IMR-90 (cell line): Measurements from ENCODE around the gene SIPA1. TPM values are rescaled to one million over a fixed set of nuclear protein-coding genes. Genes with fewer than 3 reads are reported as not detected.
A peak's percentile ranks its signal among the peaks of the same experiment; 100 is the strongest.

Experiments used
- ATAC-seq: fragments of 200-7000 bp; cut with Tn5 transposase; 2 replicates; pipeline ENCODE4 v1.9.1; 2020; ENCODE audit warnings: low read depth, mild to moderate bottlenecking, moderate library complexity
- BruUV-seq: library from RNA; stranded (reverse); fragments of 400-500 nt; replicated peaks from 2 replicates; lab custom pipeline; 2021; lab: Mats Ljungman, UMichigan
- CTCF ChIA-PET: fragments of 300-600 bp; formaldehyde crosslinking; extraction: SDS; loops from one replicate; lab custom pipeline; 2021; ENCODE audit warnings: antibody characterized with exemption; lab: Yijun Ruan, JAX
- POLR2A ChIA-PET: fragments of 300-600 bp; sonication (Branson Sonifier 250); formaldehyde crosslinking; loops from one replicate; lab custom pipeline; 2022; ENCODE audit warnings: antibody characterized with exemption; ENCODE audit not compliant: unreplicated experiment; lab: Charles Lee
- DNase-seq: peaks from one replicate; pipeline ENCODE4 v3.0.0; 2013
- H2AFZ ChIP-seq: replicated peaks from 2 replicates; pipeline ENCODE3; 2013; ENCODE audit warnings: low read length, mild to moderate bottlenecking; ENCODE audit not compliant: poor library complexity
- H2AK5ac ChIP-seq: 2 replicates; pipeline ENCODE4 v1.6.1; 2013; ENCODE audit warnings: low read depth, low read length, inconsistent platforms
- H2AK9ac ChIP-seq: replicated peaks from 2 replicates; pipeline ENCODE3; 2013; ENCODE audit warnings: mild to moderate bottlenecking, low read depth, low read length, moderate library complexity; ENCODE audit not compliant: poor library complexity
- H2BK120ac ChIP-seq: 2 replicates; pipeline ENCODE4 v1.6.1; 2013; ENCODE audit warnings: low read depth, low read length, inconsistent platforms
- H2BK15ac ChIP-seq: 3 replicates; pipeline ENCODE4 v1.6.1; 2013; ENCODE audit warnings: low read depth, low read length, inconsistent platforms
- H2BK20ac ChIP-seq: 2 replicates; pipeline ENCODE4 v1.6.1; 2013; ENCODE audit warnings: low read depth, mild to moderate bottlenecking, inconsistent platforms, low read length, moderate library complexity
- H2BK5ac ChIP-seq: 2 replicates; pipeline ENCODE4 v1.6.1; 2013; ENCODE audit warnings: mild to moderate bottlenecking, low read depth, low read length, inconsistent platforms; ENCODE audit not compliant: poor library complexity, severe bottlenecking
- H3K14ac ChIP-seq: replicated peaks from 2 replicates; pipeline ENCODE4 v1.6.1; 2013; ENCODE audit warnings: low read depth, low read length, inconsistent platforms
- H3K18ac ChIP-seq: 2 replicates; pipeline ENCODE4 v1.6.1; 2013; ENCODE audit warnings: low read depth, low read length, control low read depth
- H3K23ac ChIP-seq: 2 replicates; pipeline ENCODE4 v1.6.1; 2013; ENCODE audit warnings: low read depth, low read length, inconsistent platforms
- H3K27ac ChIP-seq: 2 replicates; pipeline ENCODE4 v1.5.1; 2013; ENCODE audit warnings: mild to moderate bottlenecking, control low read depth, low read length; ENCODE audit not compliant: insufficient read depth
- H3K27me3 ChIP-seq: 2 replicates; pipeline ENCODE4 v1.6.1; 2013; ENCODE audit warnings: low read length; ENCODE audit not compliant: control insufficient read depth, insufficient read depth
- H3K36me3 ChIP-seq: 2 replicates; pipeline ENCODE4 v1.6.1; 2013; ENCODE audit warnings: low read length, mixed read lengths; ENCODE audit not compliant: control insufficient read depth, insufficient read depth
- H3K4ac ChIP-seq: 2 replicates; pipeline ENCODE4 v1.6.1; 2013; ENCODE audit warnings: low read depth, low read length, inconsistent platforms
- H3K4me1 ChIP-seq: 2 replicates; pipeline ENCODE4 v1.6.1; 2013; ENCODE audit warnings: low read length, mixed read lengths; ENCODE audit not compliant: control insufficient read depth, insufficient read depth
- H3K4me2 ChIP-seq: 2 replicates; pipeline ENCODE4 v1.6.1; 2013; ENCODE audit warnings: low read depth, mild to moderate bottlenecking, control low read depth, low read length, moderate library complexity
- H3K4me3 ChIP-seq: 2 replicates; pipeline ENCODE4 v1.5.1; 2013; ENCODE audit warnings: low read depth, mild to moderate bottlenecking, control low read depth, low read length, moderate library complexity; ENCODE audit not compliant: insufficient read depth
- H3K56ac ChIP-seq: 2 replicates; pipeline ENCODE4 v1.6.1; 2013; ENCODE audit warnings: low read length, inconsistent platforms; ENCODE audit not compliant: insufficient read depth; ENCODE audit errors: extremely low read depth
- H3K79me1 ChIP-seq, 2 experiments: 2 replicates each; pipeline ENCODE4 v1.6.1; 2013; ENCODE audit warnings: low read length in 2 of 2, inconsistent platforms in 1 of 2, low read depth in 1 of 2
- H3K9ac ChIP-seq: 2 replicates; pipeline ENCODE4 v1.6.1; 2013; ENCODE audit warnings: low read depth, low read length, control low read depth
- H3K9me1 ChIP-seq: 2 replicates; pipeline ENCODE4 v1.6.1; 2013; ENCODE audit warnings: low read length, inconsistent platforms; ENCODE audit not compliant: insufficient read depth
- H3K9me3 ChIP-seq: 2 replicates; pipeline ENCODE4 v1.6.1; 2013; ENCODE audit warnings: low read length; ENCODE audit not compliant: control insufficient read depth, insufficient read depth
- H4K20me1 ChIP-seq: 2 replicates; pipeline ENCODE4 v1.6.1; 2013; ENCODE audit warnings: low read length, inconsistent platforms; ENCODE audit not compliant: insufficient read depth
- H4K5ac ChIP-seq: 2 replicates; pipeline ENCODE4 v1.6.1; 2013; ENCODE audit warnings: mild to moderate bottlenecking, low read depth, low read length, control low read depth
- H4K8ac ChIP-seq, 2 experiments: 2 replicates each; pipeline ENCODE4 v1.6.1; 2013; ENCODE audit warnings: low read depth in 2 of 2, low read length in 2 of 2, control low read depth in 1 of 2, inconsistent platforms in 1 of 2
- H4K91ac ChIP-seq: 2 replicates; pipeline ENCODE4 v1.6.1; 2013; ENCODE audit warnings: low read depth, low read length, inconsistent platforms; ENCODE audit not compliant: insufficient read depth
- CEBPB ChIP-seq: IDR thresholded peaks from 2 replicates; pipeline ENCODE4 v1.6.1; 2012; ENCODE audit warnings: low read depth, low read length, improper control_type of control experiment
- FOS ChIP-seq: fragments of 150-350 bp; IDR thresholded peaks from 2 replicates; pipeline ENCODE4 v1.6.1; 2016; ENCODE audit warnings: low read depth, low read length
- MAFK ChIP-seq: IDR thresholded peaks from 2 replicates; pipeline ENCODE4 v1.6.1; 2012; ENCODE audit warnings: low read depth, low read length, improper control_type of control experiment
- RFX5 ChIP-seq: IDR thresholded peaks from 2 replicates; pipeline ENCODE4 v1.8.0; 2012; ENCODE audit warnings: low read depth, mild to moderate bottlenecking, low read length, moderate library complexity
- SMC3 ChIP-seq: fragments of 150-350 bp; IDR thresholded peaks from 2 replicates; pipeline ENCODE4 v1.6.1; 2016; ENCODE audit warnings: low read depth, mild to moderate bottlenecking, antibody characterized with exemption, low read length, moderate library complexity
- WGBS, 2 experiments: methylation state at CpG; one replicate each; pipeline versions ENCODE4 v1.1.5 to v1.1.7; 2013; ENCODE audit warnings: missing lambda C conversion rate in 2 of 2; ENCODE audit not compliant: insufficient read length in 1 of 2; ENCODE audit errors: extremely low coverage in 2 of 2; 5-methylcytosine and 5-hydroxymethylcytosine counted together
- dilution Hi-C: fragments of 300-500 bp; cut with HindIII; formaldehyde crosslinking; loops from one replicate; pipeline ENCODE4 v1.14.3; 2018; ENCODE audit warnings: low sequenced_read_pairs; ENCODE audit not compliant: unreplicated experiment
- in situ Hi-C: fragments of 300-500 bp; cut with MboI; formaldehyde crosslinking; loops from 3 replicates; pipeline ENCODE4 v1.14.3; 2019; ENCODE audit warnings: low sequenced_read_pairs, inconsistent platforms, mixed read lengths
- intact Hi-C: fragments of 100-400 bp; cut with micrococcal nuclease; formaldehyde crosslinking; loops from 2 replicates; pipeline ENCODE4 v1.10.0; 2022
- polyA plus RNA-seq, 3 experiments: library from polyadenylated mRNA; depleted of rRNA; stranded (reverse); fragments of >200 nt; gene quantifications; 2 replicates each; pipeline ENCODE4 v1.2.3, GENCODE V29; 2012; ENCODE audit warnings: low replicate concordance in 1 of 3
- total RNA-seq: library from RNA; depleted of rRNA; stranded (reverse); fragments of >200 nt; gene quantifications from 2 replicates; pipeline ENCODE4 v1.2.3, GENCODE V29; 2012

Gene SIPA1
- total and polyA plus RNA-seq, 2 of the 4 experiments (the other 2 are of a cell fraction), result 10.6 to 39.7 TPM

DNA sequence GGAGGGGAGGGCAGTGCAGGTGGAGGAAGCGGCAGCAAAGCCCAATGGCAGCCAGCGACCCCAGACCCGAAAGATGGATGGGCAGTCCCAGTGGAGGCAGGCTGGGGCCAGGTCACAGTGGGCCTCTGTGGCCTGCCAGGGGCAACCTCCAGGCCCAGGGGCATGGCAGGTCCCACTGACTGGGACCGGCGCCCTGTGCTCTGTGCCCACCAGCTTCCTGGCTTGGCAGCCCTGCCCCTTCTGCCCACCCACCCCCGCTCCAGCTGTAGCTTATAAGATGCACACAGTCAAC lies 38.0 kb upstream of the SIPA1 start:
- dilution Hi-C loops, result no loop called here

More for the DNA sequence above, 38.0 kb upstream of the SIPA1 start:
- Histone ChIP-seq H3K9me3 (no peaks in the 10 kb centered on the region), H3K27me3 (no peaks in the 10 kb centered on the region), H3K36me3 (peaks cover 42% of the 10 kb centered on the region), H4K20me1 (peaks cover 4% of the 10 kb centered on the region; the same call in 1 of the 2 replicates), H2AK9ac (no peak overlapping the region), H3K9ac (no peak overlapping the region), H4K8ac (no peak overlapping the region), H3K14ac (no peak overlapping the region), H2BK20ac (no peak overlapping the region), H3K4me2 (no peak overlapping the region), H3K4ac (no peak overlapping the region), H3K18ac (no peak overlapping the region), H3K56ac (no peak overlapping the region), H2BK15ac (no peak overlapping the region), H3K23ac (no peak overlapping the region), H3K9me1 (no peaks in the 10 kb centered on the region), H3K79me1 (0 out of 4 replicates have a peak, but pooled peaks cover 0 to 3% of the 10 kb centered on the region in 2 experiments), H3K4me1 (no peaks in the 10 kb centered on the region), H2AFZ (peak overlapping the region; percentile 21), H2BK5ac (no peak overlapping the region), H3K27ac (no peak overlapping the region), H2BK120ac (no peak overlapping the region), H3K4me3 (no peak overlapping the region), H2AK5ac (no peak overlapping the region), H4K91ac (no peak overlapping the region), H4K5ac (no peak overlapping the region)
- ChIA-PET POLR2A (no interaction called here), CTCF (no interaction called here)
- TF ChIP-seq SMC3, result no peak
- no peak for TF ChIP-seq CEBPB
- TF ChIP-seq MAFK, result no peak
- no peak for TF ChIP-seq FOS
- TF ChIP-seq RFX5, result no peak
- ATAC-seq (no peak), DNase-seq (no peak)
- intact Hi-C loops, result no loop called here
- BruUV-seq, result no TSS peak
- in situ Hi-C loops, result no loop called here
- WGBS, 2 experiments, result no CpG with 5 or more reads among the region's 6 CpGs
